ENCODE results near the gene S100B. TPM values are rescaled to one million over a fixed set of nuclear protein-coding genes. Genes with fewer than 3 reads are reported as not detected.

S100B gene
- total RNA-seq, 1 experiment from 2014 or later: not detected

DNA sequence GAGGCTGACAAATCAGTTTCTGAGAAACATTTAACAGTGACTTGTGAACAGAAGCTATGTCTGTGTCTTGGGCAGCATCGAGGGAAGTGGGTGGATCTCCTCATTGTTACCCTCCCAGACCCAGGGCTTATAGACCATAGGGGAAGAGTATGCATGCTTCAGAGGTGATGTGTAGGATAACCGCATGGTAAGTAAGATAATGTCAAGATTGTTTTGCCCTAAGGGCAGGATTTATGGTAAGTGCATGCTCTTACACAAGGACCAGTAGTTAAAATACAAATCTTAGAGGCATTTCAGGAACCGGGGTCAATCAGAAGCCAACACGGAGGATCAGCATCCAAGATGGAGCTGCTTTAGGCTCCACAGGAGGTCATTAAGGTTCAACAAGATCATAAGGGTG is 22.8 kb upstream of the S100B start:
- CTCF ChIA-PET: no interaction called here
- H3K27me3 ChIP-seq (ENCODE audit: insufficient read depth, low read length): no peaks in the 10 kb centered on the region
- no peak overlapping the region for H2AFZ ChIP-seq (ENCODE audit: low read depth, low read length, poor library complexity, severe bottlenecking)
- H3K9ac ChIP-seq (ENCODE audit: low read length): no peak overlapping the region
- no peaks in the 10 kb centered on the region for H3K9me2 ChIP-seq (ENCODE audit: insufficient read depth)
- DNase-seq (ENCODE audit: low read depth, low spot score): no peak
- H3K4me2 ChIP-seq (ENCODE audit: low read length): no peak overlapping the region
- RAD21 ChIA-PET (ENCODE audit: low non-redundant PET in 1 of 2, low total read pairs in 2 of 2, uncharacterized antibody in 2 of 2, unreplicated experiment in 2 of 2): no interaction called here
- no peaks in the 10 kb centered on the region for H4K20me1 ChIP-seq (ENCODE audit: insufficient read depth)
- no peaks in the 10 kb centered on the region for H3K36me3 ChIP-seq (ENCODE audit: control insufficient read depth in 1 of 2, insufficient read depth in 2 of 2, low read length in 2 of 2)
- no peaks in the 10 kb centered on the region for H3K4me1 ChIP-seq (ENCODE audit: control insufficient read depth in 1 of 2, insufficient read depth in 2 of 2, low read length in 2 of 2)
- no peak overlapping the region for H3K27ac ChIP-seq (ENCODE audit: low read depth, low read length)
- no peak overlapping the region for H3K4me3 ChIP-seq (replicated peaks in 1 of 2; ENCODE audit: low read depth in 1 of 2, low read length in 2 of 2)
- no TSS peak for BruUV-seq (replicated peaks)
- TF ChIP-seq POLR2AphosphoS5 (IDR thresholded peaks at IDR 0.05; ENCODE audit: low read depth, low read length): no peak
- TF ChIP-seq EZH2 (IDR thresholded peaks at IDR 0.05): no peak
- no peak for TF ChIP-seq SRF (IDR thresholded peaks at IDR 0.05; ENCODE audit: low read depth)
- no peak for TF ChIP-seq FOSL1 (IDR thresholded peaks at IDR 0.05; ENCODE audit: low read depth)
- TF ChIP-seq ZFX (IDR thresholded peaks at IDR 0.05): no peak
- TF ChIP-seq POLR2A (IDR thresholded peaks at IDR 0.05; ENCODE audit: borderline replicate concordance, extremely low read depth, insufficient read depth, insufficient read length): no peak
- TF ChIP-seq, protein P1, sequence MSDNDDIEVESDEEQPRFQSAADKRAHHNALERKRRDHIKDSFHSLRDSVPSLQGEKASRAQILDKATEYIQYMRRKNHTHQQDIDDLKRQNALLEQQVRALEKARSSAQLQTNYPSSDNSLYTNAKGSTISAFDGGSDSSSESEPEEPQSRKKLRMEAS (IDR thresholded peaks at IDR 0.05): no peak
- TF ChIP-seq, protein P2, sequence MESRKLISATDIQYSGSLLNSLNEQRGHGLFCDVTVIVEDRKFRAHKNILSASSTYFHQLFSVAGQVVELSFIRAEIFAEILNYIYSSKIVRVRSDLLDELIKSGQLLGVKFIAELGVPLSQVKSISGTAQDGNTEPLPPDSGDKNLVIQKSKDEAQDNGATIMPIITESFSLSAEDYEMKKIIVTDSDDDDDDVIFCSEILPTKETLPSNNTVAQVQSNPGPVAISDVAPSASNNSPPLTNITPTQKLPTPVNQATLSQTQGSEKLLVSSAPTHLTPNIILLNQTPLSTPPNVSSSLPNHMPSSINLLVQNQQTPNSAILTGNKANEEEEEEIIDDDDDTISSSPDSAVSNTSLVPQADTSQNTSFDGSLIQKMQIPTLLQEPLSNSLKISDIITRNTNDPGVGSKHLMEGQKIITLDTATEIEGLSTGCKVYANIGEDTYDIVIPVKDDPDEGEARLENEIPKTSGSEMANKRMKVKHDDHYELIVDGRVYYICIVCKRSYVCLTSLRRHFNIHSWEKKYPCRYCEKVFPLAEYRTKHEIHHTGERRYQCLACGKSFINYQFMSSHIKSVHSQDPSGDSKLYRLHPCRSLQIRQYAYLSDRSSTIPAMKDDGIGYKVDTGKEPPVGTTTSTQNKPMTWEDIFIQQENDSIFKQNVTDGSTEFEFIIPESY (IDR thresholded peaks at IDR 0.05; ENCODE audit: extremely low read depth, insufficient replicate concordance, low read length): no peak
- TF ChIP-seq SP1 (IDR thresholded peaks at IDR 0.05; ENCODE audit: low read depth): no peak
- TF ChIP-seq, protein P3, sequence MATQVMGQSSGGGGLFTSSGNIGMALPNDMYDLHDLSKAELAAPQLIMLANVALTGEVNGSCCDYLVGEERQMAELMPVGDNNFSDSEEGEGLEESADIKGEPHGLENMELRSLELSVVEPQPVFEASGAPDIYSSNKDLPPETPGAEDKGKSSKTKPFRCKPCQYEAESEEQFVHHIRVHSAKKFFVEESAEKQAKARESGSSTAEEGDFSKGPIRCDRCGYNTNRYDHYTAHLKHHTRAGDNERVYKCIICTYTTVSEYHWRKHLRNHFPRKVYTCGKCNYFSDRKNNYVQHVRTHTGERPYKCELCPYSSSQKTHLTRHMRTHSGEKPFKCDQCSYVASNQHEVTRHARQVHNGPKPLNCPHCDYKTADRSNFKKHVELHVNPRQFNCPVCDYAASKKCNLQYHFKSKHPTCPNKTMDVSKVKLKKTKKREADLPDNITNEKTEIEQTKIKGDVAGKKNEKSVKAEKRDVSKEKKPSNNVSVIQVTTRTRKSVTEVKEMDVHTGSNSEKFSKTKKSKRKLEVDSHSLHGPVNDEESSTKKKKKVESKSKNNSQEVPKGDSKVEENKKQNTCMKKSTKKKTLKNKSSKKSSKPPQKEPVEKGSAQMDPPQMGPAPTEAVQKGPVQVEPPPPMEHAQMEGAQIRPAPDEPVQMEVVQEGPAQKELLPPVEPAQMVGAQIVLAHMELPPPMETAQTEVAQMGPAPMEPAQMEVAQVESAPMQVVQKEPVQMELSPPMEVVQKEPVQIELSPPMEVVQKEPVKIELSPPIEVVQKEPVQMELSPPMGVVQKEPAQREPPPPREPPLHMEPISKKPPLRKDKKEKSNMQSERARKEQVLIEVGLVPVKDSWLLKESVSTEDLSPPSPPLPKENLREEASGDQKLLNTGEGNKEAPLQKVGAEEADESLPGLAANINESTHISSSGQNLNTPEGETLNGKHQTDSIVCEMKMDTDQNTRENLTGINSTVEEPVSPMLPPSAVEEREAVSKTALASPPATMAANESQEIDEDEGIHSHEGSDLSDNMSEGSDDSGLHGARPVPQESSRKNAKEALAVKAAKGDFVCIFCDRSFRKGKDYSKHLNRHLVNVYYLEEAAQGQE (IDR thresholded peaks at IDR 0.05; ENCODE audit: low read depth): no peak
- no peak for TF ChIP-seq CEBPB (IDR thresholded peaks at IDR 0.05; ENCODE audit: low read depth)
- no peak for TF ChIP-seq ELF1 (IDR thresholded peaks at IDR 0.05; ENCODE audit: borderline replicate concordance, low read depth)
- TF ChIP-seq, protein P4, sequence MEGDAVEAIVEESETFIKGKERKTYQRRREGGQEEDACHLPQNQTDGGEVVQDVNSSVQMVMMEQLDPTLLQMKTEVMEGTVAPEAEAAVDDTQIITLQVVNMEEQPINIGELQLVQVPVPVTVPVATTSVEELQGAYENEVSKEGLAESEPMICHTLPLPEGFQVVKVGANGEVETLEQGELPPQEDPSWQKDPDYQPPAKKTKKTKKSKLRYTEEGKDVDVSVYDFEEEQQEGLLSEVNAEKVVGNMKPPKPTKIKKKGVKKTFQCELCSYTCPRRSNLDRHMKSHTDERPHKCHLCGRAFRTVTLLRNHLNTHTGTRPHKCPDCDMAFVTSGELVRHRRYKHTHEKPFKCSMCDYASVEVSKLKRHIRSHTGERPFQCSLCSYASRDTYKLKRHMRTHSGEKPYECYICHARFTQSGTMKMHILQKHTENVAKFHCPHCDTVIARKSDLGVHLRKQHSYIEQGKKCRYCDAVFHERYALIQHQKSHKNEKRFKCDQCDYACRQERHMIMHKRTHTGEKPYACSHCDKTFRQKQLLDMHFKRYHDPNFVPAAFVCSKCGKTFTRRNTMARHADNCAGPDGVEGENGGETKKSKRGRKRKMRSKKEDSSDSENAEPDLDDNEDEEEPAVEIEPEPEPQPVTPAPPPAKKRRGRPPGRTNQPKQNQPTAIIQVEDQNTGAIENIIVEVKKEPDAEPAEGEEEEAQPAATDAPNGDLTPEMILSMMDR (IDR thresholded peaks at IDR 0.05 in 2 of 3, conservative IDR thresholded peaks at IDR 0.05 in 1 of 3; ENCODE audit: borderline replicate concordance in 1 of 3, insufficient read depth in 1 of 3, low read depth in 2 of 3, low read length in 2 of 3): no peak
- intact Hi-C loops (cut with micrococcal nuclease): no loop called here
- peaks cover 0 to 6% of the 10 kb centered on the region in 2 experiments; a peak in 2 of 4 replicates for H3K9me3 ChIP-seq (ENCODE audit: control insufficient read depth in 1 of 2, insufficient read depth in 1 of 2, low read depth in 1 of 2, low read length in 2 of 2)
- no peaks in the 10 kb centered on the region for H3K79me2 ChIP-seq (ENCODE audit: insufficient read depth, low read length)
- POLR2A ChIA-PET: no interaction called here
- no peak for ATAC-seq
